HG02885 (cell line): ENCODE measurements around the gene RFX1.
"Not testable (repeated sequence)": the region's sequence is repeated elsewhere in the genome, so short reads cannot be mapped to it uniquely, and the experiment has no call there.

Experiments used
- ATAC-seq: cut with Tn5 transposase; IDR thresholded peaks from one replicate; pipeline ENCODE4 v1.9.1; 2021; ENCODE audit warnings: mild to moderate bottlenecking; ENCODE audit not compliant: unreplicated experiment, poor library complexity

Gene RFX1

GRCh38 chr19:13946414-13946813 is 59.7 kb downstream of the RFX1 start:
- ATAC-seq = no peak

GRCh38 chr19:13942023-13942684 is 64.0 kb downstream of the RFX1 start:
- no peak for ATAC-seq

GRCh38 chr19:13938301-13939064 is 67.6 kb downstream of the RFX1 start, which contains the start of gene PODNL1:
Gene PODNL1 (minus strand): TSS chr19:13938417. CDS start chr19:13938181, 236 bp downstream.
- no peak for ATAC-seq

GRCh38 chr19:13937479-13938300 is 68.4 kb downstream of the RFX1 start:
- no peak for ATAC-seq

DNA sequence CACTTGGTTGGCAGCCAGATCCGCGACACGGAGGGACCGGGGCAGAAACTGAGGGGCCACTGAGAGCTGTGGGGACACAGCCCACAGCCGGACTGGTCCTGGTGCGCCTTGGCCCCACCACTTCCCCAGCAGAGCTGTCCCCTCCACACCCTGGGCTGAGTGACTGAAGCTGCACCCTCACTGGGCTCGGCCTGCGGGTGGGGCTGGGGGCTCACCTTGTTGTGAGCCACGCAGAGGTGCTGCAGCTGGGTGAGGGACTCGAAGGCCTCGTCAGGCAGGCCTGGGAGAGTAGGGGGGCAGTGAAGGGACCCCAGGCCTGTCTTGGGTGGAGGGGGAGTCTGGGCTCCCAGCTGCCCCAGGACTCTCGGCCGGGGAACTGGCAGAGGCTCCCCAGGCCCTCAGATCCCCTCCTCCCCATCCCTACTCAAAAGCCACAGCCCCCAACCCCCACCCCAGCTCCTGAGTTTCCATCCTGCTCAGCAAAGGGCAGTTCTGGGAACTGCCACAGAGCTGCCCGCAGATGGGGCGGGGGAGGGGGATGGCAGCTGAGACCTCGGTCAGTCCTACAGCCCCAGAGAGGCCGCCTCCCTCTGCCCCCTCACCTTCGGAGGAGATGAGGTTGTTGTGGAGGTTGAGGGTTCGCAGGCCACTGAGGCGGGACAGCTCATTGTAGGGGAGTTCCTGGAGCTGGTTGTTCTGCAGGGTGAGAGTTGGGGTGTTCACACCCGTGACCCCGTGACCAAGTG is 70.2 kb downstream of the RFX1 start:
- ATAC-seq = no peak

DNA sequence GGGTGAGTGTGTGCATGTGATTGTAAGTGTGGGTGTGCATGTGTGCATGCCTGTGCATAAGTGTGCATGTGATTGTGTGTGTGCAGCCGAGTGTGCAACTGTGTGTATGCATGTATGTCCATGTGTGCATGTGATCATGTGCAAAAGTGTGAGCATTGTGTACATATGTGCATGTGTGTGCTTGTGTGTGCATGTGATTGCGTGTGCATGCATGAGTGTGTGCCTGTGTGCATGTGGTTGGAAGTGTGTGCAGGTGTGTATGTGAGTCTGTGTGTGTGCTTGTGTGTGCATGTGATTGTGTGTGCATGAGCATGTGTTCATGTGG is 71.4 kb downstream of the RFX1 start:
- ATAC-seq = no peak

DNA sequence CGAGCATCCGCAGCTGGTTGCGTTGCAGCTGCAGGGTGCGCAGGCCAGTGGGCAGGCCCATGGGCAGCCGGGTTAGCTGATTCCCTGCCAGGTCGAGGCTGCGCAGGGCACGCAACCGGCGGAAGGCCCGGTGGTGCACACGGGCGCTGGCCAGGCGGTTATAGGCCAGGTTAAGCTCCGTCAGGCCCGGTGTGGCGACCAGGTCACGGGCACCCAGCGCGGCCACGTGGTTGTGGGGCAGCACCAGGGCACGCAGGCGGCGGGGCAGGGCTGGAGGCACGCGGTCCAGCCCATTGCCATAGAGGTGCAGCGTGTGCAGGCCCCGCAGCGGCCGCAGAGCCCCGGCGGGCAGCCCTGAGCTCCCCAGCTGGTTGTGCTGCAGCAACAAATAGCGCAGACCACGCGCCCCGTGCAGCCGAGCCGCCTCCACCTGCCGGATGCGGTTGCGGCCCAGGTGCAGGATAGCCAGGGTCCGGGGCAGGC is 73.2 kb downstream of the RFX1 start:
- ATAC-seq = no peak

DNA sequence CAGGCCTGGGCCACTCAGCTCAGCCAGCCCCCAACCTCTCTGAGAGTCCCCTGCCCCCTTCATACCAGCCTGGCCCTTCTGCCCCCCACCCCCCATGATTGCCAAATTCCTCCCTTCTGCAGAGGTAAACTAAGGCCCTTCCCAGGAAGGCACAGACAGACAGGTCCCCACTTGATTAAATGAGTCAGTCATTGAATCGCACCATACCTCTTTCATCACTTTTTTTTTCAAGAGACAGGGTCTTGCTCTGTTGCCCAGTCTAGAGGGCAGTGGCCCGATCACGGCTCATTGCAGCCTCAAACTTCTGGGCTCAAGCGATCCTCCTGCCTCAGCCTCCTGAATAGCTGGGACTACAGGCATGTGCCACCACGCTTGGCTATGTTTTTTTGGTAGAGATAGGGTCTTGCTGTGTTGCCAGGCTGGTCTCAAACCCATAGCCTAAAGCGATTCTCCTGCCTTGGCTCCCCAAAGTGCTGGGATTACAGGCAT is 73.9 kb downstream of the RFX1 start:
- no peak for ATAC-seq

DNA sequence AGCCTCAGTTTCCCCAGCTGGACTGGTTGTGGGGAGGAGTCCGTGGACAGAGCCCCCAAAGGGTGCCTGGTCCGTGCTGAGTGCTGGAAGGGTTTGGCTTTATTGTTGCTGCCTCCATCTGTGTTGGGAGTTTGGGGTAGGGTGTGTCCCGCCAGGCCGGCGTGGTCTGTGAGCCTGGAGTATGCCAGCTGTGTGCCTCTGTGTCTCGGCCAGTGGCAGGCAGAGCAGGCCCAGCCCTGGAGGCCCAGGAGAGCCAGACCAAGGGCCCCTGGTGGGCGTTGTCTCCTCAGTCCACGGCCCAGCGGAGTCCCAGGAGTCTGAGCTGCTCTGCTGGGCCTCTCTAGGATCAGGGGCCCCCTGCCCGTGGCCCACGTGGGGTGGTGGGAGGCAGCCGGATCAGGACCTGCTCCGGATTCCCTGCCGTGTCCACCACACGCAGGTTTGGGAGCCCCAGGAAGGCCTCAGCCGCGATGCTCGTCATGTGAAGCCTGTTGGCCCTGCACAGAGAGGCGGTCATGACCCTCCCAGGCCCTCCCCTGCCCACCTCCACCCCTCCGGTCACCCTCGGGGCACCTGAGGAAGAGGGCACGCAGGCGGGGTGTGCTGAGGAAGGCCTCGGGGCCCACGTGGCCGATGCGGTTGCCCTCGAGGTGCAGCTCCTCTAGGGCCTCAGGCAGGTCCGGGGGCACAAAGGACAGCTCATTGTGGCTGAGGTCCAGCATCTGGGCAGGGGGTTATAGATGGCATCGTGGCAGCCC is 74.5 kb downstream of the RFX1 start:
- no peak for ATAC-seq

DNA sequence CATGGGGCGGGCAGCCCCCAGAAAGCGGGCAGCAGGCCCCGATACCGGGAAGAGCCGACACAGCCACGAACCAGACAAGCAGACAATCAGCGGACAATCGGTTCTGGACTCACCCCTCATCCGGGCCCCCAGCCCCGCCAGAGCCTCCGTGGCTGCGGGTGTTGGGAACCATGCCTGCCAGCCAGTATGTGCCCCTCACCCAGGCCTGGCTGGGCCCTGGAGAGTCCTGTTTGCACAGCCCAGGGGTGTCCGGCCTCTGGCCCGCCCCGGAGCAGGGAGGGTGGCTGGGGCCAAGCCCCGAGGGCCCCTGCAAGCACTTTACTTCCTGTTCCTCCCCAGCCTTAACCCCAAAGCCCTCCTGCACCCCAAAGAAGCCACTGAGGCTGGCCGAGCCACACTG is 75.7 kb downstream of the RFX1 start:
- no peak for ATAC-seq

DNA sequence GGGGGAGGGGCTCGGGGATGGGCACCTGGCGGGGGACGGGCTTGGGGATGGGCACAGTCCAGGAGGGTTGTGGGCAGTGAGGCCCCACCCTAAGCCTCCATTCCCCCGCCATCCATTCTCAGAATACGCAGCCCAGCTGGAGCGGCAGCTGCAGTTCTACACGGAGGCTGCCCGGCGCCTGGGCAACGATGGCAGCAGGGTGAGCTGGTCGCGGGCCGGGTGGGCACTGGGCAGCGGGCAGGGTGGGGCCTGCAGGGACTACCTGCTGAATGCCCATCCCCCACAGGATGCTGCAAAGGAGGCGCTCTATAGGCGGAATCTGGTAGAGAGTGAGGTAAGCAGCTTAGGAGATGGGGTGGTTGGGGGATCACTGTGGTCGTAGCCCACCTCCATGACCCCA is 76.2 kb downstream of the RFX1 start:
- ATAC-seq = no peak

- ATAC-seq = no peak
Measured at GRCh38 chr19:13929340-13929739, 76.8 kb downstream of the RFX1 start.

DNA sequence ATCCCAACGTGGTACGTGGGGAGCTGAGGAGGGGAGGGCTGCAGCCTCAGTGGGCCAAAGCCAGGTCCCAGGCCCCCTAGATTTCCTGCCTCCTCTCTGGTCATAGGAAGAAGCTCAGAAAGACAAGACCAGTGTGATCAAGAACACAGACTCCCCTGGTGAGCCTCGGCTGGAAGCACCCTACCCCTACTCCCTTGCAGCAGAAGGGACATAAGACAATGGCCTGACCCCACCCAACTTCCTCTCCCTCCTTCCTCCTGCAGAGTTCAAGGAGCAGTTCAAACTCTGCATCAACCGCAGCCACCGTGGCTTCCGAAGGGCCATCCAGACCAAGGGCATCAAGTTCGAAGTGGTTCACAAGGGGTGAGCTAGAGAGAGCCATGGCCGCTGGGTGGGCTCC is 79.4 kb downstream of the RFX1 start:
- no peak for ATAC-seq

GRCh38 chr19:13926010-13926409 is 80.1 kb downstream of the RFX1 start:
- no peak for ATAC-seq

DNA sequence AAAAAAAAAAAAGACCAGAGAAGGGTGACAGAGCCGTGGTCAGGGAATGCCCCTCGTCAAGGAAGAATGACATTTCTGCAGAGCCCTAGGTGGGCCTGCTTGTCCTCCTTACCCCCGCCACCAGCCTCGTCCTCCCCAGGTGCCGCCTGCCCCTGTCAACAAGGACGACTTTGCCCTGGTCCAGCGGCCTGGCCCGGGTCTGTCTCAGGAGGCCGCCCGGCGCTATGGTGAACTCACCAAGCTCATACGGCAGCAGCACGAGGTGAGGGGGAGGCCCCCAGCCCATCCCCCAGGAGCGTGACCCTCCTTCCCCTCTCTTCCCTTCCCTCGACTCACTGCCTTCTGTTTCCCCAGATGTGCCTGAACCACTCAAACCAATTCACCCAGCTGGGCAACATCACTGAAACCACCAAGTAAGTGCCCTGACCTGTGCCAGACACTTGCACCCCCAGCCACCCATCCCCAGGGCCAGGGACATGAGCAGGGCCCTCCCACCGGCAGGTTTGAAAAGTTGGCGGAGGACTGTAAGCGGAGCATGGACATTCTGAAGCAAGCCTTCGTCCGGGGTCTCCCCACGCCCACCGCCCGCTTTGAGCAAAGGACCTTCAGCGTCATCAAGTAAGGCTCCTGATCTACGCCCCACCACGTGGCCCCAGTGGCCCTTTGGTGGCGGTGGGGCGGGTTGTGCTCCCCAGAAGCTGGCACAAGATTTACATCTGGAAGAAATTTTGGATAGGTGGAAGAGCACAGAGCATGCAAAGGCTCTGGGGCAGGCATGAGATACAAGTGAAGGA is 82.7 kb downstream of the RFX1 start:
- no peak for ATAC-seq

DNA sequence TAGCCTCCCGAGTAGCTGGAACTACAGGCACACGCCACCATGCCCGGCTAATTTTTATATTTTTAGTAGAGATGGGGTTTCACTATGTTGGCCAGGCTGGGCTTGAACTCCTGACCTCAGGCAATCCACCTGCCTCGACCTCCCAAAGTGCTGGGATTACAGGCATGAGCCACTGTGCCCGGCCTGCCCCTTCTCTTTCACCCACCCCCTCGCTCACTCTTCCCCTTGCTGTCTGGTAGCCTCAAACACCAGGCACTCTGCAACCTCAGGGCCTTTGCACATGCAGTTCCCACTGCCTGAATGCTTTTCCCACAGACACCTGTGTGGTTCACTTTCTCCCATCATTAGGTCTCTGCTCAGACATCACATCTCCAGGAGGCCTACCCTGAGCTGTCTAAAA is 84.0 kb downstream of the RFX1 start:
- not testable (repeated sequence) for ATAC-seq

DNA sequence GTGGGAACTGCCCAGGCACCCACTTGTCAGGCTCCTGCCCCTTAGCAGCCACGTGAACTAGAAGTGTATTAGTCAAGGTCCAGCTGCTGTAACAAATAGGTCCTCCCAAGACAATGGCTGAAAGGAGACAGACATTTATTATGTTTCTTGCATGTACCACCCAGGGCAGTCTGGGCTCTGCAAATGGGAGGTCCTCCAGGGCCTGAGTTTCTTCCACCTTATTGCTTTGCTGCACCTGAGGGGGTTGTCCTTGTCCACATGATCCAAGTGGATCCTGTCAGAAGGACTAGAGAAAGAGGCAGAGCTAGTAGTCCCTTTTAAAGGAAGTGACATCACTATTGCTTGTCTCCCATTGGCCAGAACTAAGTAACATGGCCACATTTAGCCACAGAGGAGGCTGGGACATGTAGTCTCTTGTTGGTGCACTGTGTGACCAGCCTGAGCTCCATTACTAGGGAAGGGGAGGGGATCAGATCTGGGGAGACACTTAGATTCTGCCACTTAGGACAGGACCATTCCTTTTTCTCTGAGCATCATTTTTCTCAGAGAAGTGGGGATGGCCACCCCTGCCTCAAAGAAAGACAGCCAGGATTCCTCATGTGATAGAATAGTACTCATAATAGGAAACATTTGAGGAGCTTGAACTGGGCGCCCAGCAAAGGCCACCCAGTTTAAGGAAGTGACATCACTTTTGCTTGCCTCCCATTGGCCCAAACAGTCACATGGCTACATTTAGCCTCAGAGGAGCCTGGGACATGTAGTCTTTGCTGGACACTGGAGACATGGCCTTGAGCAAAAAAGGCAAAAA is 85.0 kb downstream of the RFX1 start:
- ATAC-seq = no peak

- no peak for ATAC-seq
Measured at GRCh38 chr19:13920524-13920923, 85.6 kb downstream of the RFX1 start.
